Measurements from ENCODE around the gene HSPBAP1.

DNA sequence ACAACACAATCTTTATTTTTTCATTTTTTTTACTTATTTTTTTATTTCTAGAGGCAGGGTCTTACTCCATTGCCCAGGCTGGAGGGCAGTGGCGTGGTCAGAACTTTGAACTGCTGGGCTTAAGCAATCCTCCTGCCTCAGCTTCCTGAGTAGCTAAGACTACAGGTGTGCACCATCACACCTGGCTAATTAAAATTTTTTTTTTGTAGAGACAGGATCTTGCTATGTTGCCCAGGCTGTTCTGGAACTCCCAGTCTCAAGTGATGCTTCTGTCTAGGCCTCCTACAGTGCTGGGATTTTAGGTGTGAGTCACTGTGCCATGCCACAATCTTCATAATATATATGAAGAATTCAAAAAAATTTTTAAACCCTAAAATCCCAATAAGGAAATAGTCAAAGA, 20.8 kb downstream of the HSPBAP1 start:
- TF ChIP-seq, protein P1, sequence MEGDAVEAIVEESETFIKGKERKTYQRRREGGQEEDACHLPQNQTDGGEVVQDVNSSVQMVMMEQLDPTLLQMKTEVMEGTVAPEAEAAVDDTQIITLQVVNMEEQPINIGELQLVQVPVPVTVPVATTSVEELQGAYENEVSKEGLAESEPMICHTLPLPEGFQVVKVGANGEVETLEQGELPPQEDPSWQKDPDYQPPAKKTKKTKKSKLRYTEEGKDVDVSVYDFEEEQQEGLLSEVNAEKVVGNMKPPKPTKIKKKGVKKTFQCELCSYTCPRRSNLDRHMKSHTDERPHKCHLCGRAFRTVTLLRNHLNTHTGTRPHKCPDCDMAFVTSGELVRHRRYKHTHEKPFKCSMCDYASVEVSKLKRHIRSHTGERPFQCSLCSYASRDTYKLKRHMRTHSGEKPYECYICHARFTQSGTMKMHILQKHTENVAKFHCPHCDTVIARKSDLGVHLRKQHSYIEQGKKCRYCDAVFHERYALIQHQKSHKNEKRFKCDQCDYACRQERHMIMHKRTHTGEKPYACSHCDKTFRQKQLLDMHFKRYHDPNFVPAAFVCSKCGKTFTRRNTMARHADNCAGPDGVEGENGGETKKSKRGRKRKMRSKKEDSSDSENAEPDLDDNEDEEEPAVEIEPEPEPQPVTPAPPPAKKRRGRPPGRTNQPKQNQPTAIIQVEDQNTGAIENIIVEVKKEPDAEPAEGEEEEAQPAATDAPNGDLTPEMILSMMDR (IDR thresholded peaks at IDR 0.05): no peak
- TF ChIP-seq POLR2A (IDR thresholded peaks at IDR 0.05): no peak
